AG04450 (cell line): ENCODE results near the gene SLFN12L. TPM values are rescaled to one million over a fixed set of nuclear protein-coding genes. Genes with fewer than 3 reads are reported as not detected.

Source experiments
- CTCF ChIA-PET: fragments of 300-600, 350-600 bp; formaldehyde crosslinking; extraction: SDS; loops from one replicate; lab custom pipeline; 2022; ENCODE audit warnings: antibody characterized with exemption, inconsistent platforms; lab: Charles Lee
- POLR2A ChIA-PET: fragments of 350-600 bp; formaldehyde crosslinking; extraction: SDS; loops from one replicate; lab custom pipeline; 2021; ENCODE audit warnings: antibody characterized with exemption, inconsistent platforms; lab: Yijun Ruan, JAX
- DNase-seq: peaks from one replicate; pipeline ENCODE4 v3.0.0-alpha.2; 2011; ENCODE audit warnings: low read depth, low spot score
- H3K27ac ChIP-seq: one replicate; pipeline ENCODE4 v1.5.1; 2012; ENCODE audit warnings: low read depth, low read length, control low read depth
- H3K27me3 ChIP-seq: one replicate; pipeline ENCODE4 v1.6.0; 2012; ENCODE audit warnings: low read length; ENCODE audit not compliant: control insufficient read depth, insufficient read depth
- H3K4me3 ChIP-seq: 2 replicates; pipeline ENCODE4 v1.5.1; 2011; ENCODE audit warnings: mild to moderate bottlenecking, low read depth, low read length, control low read depth
- H3K9me3 ChIP-seq: 2 replicates; pipeline ENCODE4 v1.5.1; 2012; ENCODE audit warnings: low read length; ENCODE audit not compliant: control insufficient read depth, insufficient read depth
- polyA plus RNA-seq: library from polyadenylated mRNA; depleted of rRNA; stranded (reverse); fragments of >200 nt; gene quantifications from 2 replicates; pipeline ENCODE4 v1.2.3, GENCODE V29; 2011
- TF ChIP-seq, protein P1 (sequence below): IDR thresholded peaks from 2 replicates; pipeline ENCODE4 v1.5.1; 2011; ENCODE audit warnings: low read depth, low read length, control low read depth, inconsistent platforms

Gene SLFN12L
- polyA plus RNA-seq, 1 experiment = 0.09 TPM

DNA sequence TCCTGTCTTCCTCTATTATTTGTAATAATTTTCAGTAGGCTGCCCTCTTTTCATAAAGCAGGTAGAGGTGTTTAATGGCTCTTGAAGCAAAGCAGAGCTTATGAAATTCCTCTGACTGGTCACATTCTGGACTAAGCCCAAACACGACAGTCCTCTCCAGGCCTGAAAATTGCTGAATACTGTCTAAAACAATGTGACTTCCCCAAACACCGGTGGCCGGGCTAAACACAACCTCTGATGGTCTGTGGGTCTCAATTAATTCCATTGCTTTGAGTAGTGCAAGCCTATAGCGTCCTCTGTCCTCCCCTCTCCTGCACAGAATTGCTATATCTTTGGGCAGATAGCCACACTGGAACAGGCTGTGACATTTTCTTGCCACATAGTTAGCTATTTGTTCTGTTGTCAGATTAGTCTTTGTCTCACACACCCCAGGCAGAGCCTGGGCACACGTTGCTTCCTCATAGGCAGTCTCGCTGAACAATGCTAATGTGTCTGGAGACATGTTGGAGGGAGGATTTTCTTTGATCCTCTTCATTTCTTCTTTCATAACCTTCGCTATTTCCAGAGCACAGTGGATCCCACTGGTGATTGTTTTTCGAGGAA, 10.8 kb upstream of the SLFN12L start:
- peaks cover 35% of the 10 kb centered on the region for H3K27me3 ChIP-seq
- CTCF ChIA-PET = interaction anchor here (1.2 to 1.4 kb wide), 2 partner anchors 9 to 10 kb away, joined by 4 to 5 read pairs; no protein-coding TSS in a partner anchor

DNA sequence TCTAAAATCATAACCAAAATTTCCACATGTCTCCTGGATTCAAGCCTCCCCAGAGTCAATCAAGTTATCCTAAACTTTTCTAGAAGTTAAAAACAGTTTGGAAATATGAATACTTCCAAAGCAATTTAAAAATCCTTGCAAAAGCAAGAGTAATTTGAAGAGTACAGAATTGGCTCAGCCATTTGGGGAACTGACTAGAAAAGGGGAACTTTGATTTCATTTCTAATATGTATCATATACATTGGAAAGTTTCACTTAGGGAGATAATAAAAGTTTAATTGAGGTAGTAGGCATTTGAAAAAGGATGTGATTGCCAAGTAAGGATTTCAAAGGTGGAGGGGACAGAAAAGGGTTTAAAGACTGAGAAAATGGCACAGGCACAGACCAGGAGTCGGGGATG, 9.0 kb upstream of the SLFN12L start:
- CTCF ChIA-PET = no interaction called here

More for the DNA sequence above, 10.8 kb upstream of the SLFN12L start:
- H3K4me3 ChIP-seq = no peak overlapping the region
- DNase-seq = no peak
- H3K9me3 ChIP-seq = no peaks in the 10 kb centered on the region
- TF ChIP-seq, protein P1, sequence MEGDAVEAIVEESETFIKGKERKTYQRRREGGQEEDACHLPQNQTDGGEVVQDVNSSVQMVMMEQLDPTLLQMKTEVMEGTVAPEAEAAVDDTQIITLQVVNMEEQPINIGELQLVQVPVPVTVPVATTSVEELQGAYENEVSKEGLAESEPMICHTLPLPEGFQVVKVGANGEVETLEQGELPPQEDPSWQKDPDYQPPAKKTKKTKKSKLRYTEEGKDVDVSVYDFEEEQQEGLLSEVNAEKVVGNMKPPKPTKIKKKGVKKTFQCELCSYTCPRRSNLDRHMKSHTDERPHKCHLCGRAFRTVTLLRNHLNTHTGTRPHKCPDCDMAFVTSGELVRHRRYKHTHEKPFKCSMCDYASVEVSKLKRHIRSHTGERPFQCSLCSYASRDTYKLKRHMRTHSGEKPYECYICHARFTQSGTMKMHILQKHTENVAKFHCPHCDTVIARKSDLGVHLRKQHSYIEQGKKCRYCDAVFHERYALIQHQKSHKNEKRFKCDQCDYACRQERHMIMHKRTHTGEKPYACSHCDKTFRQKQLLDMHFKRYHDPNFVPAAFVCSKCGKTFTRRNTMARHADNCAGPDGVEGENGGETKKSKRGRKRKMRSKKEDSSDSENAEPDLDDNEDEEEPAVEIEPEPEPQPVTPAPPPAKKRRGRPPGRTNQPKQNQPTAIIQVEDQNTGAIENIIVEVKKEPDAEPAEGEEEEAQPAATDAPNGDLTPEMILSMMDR = no peak
- no peak overlapping the region for H3K27ac ChIP-seq
- POLR2A ChIA-PET = no interaction called here

DNA sequence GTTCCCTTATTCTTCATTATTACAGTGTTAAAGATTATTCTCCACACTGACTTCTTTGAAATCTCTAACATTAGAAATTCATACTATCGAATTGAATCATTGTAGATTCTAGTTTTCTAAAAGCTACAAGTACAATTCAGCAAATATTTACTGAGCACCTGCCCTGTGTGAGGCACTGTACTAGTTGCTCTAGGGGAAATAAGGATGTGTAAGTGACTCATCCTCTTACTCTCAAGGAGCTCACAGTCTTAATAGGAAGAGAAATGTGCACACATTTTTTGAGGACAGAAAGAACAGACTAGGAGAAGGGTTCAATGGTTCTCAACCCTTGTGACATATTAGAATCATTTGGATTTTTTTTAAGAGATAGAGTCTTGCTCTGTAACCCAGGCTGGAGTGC, 7.7 kb upstream of the SLFN12L start:
- CTCF ChIA-PET = interaction anchor here (1.4 to 12.9 kb wide), 4 partner anchors 11 to 232 kb away, joined by 3 to 306 read pairs (median 5); no protein-coding TSS in a partner anchor

More for the DNA sequence above, 9.0 kb upstream of the SLFN12L start:
- TF ChIP-seq, protein P1 = no peak
- POLR2A ChIA-PET = no interaction called here
- Histone ChIP-seq H3K27ac (no peak overlapping the region), H3K27me3 (peaks cover 30% of the 10 kb centered on the region), H3K9me3 (no peaks in the 10 kb centered on the region), H3K4me3 (no peak overlapping the region)
- no peak for DNase-seq

DNA sequence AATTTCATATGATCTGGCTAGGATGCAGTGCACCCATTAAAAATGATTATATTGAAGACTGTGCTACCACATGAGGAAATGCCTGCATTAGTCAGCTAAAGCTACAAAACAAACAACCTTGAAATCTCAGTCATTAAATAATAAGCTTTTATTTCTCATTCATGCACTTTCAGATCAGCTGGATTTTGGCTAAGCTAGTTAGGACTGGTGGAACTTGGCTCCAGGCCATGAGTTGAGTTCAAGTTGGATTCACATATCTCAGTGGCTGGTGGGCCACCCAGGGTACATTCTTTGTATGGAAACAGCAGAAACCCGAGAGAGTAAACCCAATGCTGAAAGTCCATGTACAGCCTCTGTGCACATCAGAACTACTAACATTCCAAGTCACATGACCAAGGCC, 6.4 kb upstream of the SLFN12L start:
- no peaks in the 10 kb centered on the region for H3K9me3 ChIP-seq
- no peak overlapping the region for H3K27ac ChIP-seq
- ChIA-PET POLR2A (no interaction called here), CTCF (interaction anchor here (1.4 to 12.9 kb wide), 4 partner anchors 10 to 231 kb away, joined by 3 to 306 read pairs (median 5); no protein-coding TSS in a partner anchor)
- no peak for DNase-seq
- no peak overlapping the region for H3K4me3 ChIP-seq
- H3K27me3 ChIP-seq = peaks cover 22% of the 10 kb centered on the region
- TF ChIP-seq, protein P1 = no peak

More for the DNA sequence above, 7.7 kb upstream of the SLFN12L start:
- Histone ChIP-seq H3K27ac (no peak overlapping the region), H3K4me3 (no peak overlapping the region), H3K27me3 (peaks cover 28% of the 10 kb centered on the region), H3K9me3 (no peaks in the 10 kb centered on the region)
- DNase-seq = no peak
- POLR2A ChIA-PET = no interaction called here
- TF ChIP-seq, protein P1 = no peak

DNA sequence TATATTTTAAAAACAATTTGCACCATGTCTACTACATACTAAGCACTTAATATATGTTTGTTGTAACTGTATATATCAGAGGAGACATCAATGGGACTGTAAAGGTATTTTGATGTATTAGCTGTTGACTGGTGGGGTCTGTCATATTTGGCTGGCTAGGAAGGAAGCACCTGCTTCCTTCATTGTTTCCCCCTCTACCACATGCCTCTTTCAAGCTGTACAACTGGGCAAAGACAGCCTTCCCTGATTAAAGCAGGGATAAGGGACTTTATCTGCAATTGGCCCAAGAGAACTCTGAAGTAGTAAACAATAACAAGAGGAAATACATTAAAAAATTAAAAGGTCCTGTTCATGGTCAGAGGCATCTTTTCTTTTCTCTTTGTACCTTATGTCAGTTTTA, 5.5 kb upstream of the SLFN12L start:
- no peak overlapping the region for H3K4me3 ChIP-seq
- CTCF ChIA-PET = interaction anchor here (1.7 to 12.9 kb wide), 3 partner anchors 202 to 230 kb away, joined by 5 to 306 read pairs (median 6); no protein-coding TSS in a partner anchor
- peaks cover 15% of the 10 kb centered on the region for H3K27me3 ChIP-seq
- no peak for DNase-seq
- TF ChIP-seq, protein P1 = no peak
- H3K27ac ChIP-seq = no peak overlapping the region
- no peaks in the 10 kb centered on the region for H3K9me3 ChIP-seq
- POLR2A ChIA-PET = interaction anchor here (0.5 kb wide), 1 partner anchor 337 kb away, joined by 3 read pairs; no protein-coding TSS in a partner anchor
